GM19043 (cell line): ENCODE results near the gene AKAP13.

Experiments used
- ATAC-seq: cut with Tn5 transposase; IDR thresholded peaks from one replicate; pipeline ENCODE4 v1.9.1; 2021; ENCODE audit warnings: low read depth; ENCODE audit not compliant: unreplicated experiment

The AKAP13 gene

DNA sequence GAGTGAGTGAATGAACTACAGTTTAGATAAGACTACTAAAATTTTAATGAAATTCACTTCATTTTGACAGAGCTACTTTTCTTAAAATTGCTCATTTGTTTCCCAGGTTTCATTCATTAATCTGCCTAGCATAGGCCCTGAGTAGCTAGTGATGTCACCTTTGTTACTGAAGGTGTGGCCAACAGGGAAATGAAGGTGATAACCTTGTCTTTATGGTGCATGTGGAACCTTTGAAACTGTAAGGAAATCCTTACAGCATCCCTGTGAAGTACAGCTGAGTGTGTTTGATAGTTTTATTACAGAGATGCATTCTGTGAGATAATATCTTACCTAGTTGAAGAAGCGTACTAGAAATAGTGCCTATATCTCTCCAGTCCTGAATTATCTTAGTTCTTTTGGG, 112.9 kb downstream of the AKAP13 start:
- no peak for ATAC-seq

DNA sequence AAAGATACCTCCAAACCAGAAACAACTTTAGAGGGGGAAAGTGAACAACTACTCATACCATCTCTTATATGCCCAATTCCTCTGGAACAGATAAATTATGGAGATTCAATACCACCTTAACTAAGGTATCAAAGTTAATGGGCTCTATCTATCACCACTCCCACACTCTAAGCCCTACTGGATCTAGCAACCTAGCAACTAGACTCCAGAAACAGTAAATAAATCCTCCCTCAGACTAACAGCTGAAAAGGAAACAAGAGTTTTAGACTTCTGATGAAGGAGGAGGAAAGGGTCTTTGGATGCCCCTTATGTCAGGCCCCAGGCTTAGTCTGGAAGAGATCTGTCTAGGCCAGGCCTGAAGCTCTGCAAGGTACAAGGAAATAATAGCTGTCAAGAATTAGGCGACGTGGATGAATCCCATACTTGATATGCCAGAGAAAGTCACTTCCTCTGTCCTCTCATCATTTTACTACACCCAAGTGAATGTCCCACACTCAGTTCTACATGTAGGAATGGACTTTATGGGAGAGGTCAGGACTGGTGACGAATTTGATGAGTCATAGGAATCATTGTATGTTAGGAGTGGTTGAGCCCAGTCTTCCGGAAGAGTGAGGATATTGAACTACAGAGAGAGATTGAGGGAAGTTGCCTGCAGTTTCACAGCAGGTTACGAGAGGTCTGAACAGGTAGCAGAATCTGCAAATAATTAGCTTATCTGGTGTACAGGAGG, 113.8 kb downstream of the AKAP13 start:
- peak; percentile 38 for ATAC-seq

DNA sequence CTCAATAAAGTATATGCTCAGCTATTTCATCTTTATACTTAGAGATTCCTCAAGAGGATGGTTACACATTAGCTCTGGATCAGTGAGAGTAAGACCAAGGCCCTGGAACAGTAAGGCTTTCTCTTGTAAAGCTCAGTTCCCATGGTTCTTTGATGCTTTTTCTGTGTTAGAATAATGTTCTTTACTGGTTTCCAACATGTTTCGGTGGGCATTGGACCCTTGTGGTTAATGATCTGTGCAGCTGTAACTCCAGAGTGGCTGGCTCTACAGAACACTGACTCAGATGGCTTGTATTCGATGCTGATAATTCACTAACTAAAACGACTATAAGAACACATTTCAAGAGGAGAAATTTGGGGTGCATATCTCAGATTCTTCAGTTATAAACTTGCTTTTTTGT, 114.7 kb downstream of the AKAP13 start:
- ATAC-seq, result no peak

DNA sequence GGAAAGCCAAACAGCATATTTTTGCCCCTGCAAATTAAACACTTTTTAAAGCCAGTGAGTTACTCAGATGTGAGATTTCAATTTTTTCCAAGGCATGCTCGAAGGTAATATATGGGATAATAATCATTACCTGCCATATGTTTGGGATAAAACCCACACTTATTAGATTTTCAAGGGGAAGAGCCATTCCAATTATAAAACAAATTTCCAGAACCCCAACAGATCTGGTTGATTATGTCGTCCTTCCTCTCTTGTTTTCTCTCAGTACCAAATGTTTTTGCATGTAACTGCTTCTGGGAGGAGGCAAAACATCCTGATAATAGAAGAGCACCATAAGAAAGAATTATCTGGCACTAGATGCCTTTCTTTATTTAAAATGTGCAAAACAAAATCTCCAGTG, 115.1 kb downstream of the AKAP13 start:
- ATAC-seq, result no peak

DNA sequence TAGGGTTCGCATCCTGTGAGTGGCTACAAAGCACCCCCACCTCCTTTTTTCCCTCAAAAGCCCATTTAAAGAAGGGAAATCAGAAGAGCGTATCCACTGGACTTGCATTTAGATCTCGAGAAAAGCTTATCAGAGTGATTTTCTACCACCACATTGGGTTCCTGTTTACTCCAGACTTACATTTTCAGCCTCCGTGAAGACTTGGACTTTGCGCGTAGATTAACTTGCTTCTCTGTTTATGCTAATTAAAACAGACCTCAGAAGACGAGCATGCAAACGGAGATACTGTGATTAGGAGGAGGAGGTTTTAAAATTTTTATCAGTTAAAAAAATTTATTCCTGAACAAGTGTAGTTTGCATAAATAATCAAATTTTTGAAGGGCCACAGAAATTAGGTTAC, 115.7 kb downstream of the AKAP13 start:
- ATAC-seq, result no peak

DNA sequence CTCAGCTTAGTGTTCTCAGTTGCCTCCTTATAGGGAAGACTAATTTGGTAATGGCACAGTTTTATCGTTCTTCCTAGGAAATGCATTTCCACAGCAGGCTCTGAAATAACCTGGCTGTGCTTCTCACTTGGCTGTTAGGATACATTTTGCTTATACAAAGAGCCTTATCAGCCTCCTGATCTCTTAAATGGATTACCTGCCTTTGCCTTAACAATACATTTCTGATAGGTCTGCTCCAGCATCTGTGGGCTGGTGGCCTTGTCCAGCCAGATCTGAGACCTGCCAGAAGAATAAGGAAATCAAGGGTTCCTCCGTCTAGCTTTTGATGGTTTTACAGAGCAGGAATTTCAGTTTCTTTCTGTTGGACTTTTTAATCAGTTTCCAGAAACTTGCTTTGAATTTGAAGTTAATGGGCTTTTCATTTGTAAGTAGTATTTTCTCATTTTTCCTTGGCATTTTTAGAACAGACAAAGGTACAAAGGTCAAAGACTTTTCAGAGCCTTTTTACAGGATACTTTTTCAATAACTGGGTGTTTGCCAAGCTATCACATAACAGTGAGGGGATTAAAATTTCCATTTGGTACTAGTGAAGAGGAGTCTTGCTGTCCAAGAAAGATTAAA, 116.3 kb downstream of the AKAP13 start:
- no peak for ATAC-seq

DNA sequence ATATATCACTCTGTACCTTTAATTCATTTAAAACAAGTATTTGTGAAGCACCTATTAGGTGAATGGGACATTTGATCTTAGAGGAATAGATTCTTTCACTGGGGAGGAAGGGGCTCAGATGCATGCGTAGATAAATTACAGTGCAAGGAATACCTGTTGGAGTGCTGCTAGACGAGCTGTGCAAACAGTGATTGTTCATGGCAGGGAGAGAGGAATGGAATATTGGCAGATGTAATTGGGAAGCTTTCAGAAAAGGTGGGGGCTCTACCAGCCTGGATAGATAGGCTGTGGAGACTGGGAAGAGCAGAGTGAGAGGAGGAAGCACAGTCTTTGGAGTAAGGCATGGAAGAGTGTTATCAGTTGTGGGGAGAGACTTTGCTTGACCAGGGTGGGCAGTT, 116.8 kb downstream of the AKAP13 start:
- ATAC-seq, result no peak

DNA sequence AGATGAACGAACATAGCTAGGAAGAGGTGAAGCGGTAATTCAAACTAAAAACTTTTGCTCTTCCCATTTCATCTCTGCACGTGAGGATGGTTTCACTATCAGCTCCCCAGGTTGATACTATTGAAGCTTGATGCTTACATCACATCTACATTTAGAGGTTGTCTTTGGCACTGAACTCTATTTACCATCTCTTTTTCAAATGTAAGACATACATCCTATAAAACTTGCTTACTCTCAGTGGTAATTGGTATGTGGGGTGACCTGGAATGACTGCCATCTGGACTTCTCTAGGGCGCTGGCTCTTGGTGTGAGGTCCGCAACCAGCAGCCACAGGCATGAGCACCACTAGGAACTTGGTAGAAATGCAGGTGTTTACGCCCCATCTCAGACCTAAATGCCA, 118.1 kb downstream of the AKAP13 start:
- ATAC-seq, result no peak

DNA sequence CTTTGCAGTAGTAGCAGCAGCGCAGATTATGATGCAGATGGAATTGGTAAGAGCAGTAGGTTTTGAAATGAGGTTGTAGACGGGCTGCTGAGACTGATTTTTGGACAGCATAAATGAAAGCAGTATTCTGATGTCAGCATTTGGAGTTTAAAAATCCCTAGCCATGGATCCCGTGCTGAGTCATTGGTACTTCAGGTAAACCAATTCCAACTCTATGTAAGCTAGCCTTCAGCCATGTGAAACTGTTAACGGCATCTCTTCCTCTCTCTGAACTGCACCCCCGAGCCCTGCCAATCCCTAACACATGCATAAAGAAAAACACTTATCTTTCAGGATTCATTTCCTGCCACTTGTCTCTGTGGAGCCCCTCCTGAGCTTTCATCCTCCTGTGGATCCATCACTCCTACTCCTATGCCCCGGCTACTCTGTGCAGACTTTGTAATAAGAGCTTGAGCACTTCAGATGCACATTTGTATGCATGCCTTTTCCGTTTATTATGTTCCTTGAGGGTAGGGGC, 119.0 kb downstream of the AKAP13 start:
- ATAC-seq, result no peak

DNA sequence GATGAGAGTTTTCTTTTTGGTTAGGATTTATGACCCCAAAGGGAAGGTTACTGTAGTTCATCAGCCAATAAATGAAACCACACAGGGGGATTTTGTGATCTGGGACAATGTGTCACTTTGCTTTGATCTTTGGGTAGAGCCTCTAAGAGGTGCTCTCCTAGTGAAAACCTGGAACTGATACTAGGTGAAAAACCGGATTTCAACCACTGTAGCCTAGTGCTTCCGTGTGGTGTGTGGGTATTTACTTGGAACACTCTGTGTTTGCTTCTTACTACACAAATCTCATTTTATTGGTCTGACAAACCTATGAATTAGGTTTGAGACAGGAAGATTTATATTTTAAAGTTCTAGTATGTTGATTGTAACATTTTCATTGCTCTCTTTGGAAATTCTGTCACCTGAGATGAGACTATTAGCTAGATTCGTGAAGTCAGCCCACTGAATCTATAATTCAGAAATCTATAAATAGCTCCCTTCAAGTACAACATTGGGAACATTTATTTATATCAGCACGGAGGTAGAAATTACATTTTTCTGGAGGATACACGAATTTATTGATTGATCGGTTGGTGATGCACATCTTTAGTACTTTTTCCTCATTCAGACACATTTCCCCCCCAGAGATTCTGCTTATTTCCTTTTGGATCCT, 119.8 kb downstream of the AKAP13 start:
- ATAC-seq, result peak; percentile 73

DNA sequence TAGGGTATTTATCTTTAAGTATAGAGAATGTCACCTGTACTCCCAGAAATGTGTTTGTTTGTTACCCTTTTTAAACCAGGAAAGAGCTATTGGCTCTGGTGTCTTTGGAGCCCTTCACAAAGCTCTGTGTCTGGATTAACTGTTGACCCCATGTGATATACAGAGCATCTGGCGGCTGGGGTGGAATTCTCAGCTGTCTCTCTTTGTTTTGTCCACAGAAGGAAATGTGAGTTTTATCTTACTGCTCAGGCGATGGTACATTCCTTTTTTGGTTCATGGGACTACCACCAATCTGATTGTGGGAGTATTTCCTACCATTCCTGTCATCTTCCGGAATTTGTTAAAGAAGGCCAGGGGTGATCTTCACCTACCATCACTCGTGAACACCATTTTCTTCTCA, 120.3 kb downstream of the AKAP13 start:
- no peak for ATAC-seq

DNA sequence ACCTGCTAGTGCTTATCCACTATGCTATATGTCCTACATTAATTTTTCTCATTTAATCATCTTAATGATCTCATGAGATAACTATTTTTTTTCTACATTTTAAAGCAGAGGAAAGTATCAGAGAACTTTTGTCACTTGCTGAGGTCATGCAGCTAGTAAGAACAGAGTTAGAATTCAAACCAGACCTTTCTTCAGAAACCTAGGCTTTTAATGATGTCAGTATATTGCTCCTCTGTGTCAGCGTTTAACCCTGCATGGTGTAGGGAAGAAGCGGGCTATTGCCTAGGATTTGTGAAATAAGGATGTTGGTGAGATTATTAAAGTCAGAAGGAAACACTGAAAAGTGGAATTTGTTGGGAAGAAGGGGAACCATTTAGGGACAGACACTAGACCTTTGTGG, 121.2 kb downstream of the AKAP13 start:
- no peak for ATAC-seq

DNA sequence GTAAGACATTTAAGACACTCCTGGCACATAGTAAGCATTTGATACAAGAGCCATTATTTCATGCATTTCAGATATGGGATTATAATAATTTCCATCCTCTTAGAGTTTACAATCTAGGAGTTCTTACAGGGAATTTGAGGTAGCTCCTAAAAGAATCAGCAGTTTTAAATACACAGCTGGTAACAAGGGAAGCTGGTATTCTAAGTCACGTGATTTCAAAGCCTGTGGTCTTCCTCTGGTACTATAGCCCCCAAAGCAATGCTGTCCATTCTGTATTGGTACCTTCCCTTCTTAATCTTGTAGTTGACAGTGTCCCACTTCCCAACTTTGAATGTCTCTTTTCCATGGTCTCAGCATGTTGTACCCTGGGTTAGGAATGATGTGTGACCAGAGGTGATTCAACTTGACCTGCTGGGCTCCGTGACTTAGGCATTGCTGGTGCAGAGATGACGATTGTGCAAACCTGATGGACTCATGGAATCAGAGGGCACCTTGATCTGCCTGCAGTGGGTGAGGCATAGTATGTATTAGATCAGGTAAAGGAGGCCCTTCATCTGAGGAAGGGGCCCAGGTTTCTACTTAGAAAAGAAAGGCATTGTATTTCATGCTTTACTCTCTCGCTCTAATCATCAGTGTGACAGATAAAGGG, 122.9 kb downstream of the AKAP13 start:
- ATAC-seq, result no peak

DNA sequence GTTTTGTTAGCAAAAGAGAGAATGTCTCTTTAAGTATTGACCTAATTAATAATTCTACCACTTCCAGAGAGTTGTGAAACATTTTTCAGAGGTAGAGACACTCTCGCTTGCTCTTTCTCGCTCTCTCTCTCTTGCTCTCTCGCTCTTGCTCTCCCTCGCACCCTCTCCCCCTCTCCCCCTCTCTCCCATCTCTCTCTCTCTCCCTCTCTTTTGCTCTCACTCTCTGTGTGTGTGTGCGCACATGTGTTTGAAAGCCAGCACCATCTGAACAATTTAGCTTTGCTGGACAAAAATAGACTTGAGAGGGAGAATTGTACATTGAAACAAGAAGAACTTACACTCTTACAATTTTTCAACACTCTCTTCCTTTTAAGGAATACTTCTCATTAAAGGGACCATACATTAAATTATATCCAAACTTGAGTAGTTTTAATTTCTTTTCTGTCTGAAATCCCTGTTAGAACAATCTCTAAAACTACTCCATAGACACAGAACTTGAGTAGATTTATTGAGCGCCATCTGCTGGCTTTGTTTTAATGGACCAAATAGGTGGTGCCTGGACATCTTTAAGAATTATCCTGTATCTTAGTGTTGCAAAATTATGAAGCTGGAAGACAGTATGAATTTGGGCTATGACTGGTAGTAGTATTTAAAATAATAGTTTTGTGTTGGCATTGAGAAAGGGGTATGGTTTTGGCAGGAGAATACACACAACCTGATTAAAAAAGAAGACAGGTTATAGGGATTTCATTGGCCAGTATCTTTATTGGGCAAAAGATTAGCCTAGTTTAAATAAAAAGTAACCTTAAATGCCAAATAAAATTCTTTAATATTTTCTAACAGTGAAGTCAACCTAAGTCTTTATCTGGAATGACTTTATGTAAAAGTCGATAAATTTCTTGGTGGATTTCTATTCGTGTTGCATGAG, 124.6 kb downstream of the AKAP13 start:
- no peak for ATAC-seq

DNA sequence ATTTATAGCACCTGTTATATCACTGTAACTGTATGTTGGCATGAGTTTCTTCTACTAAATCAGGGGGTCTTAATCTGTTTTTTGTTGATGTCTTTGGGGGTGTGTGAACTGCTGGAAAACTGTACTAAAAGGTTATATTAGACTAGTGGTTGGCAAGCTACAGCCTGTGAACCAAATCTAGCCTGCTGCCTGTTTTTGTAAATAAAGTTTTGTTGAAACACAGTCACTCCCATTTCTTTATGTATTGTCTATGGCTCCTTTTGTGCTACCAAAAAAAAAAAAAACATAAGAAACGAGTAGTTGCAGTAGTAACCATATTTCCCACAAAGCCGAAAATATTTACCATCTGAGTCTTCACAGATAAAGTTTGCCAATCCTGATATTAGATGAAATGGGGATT, 126.7 kb downstream of the AKAP13 start:
- no peak for ATAC-seq

DNA sequence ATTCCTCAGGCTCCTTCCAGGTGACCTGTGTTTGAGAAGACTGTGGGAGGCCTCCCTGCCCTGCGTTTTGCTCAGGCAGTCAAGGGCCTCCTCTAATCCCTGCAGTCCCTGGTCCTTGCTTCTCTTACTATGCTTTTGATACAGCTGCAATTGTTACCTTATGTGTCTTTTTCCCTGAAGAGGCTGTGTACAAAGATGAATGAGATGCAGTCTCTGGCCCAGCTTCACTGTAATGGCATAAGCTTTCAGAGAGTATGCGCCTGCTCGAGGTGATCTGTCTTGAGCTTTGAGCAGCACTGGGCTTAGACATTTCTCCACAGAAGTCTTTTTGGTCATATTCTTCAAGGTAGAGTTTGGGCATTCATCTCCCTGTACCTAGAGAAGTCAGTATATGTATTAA, 129.6 kb downstream of the AKAP13 start:
- ATAC-seq, result no peak

DNA sequence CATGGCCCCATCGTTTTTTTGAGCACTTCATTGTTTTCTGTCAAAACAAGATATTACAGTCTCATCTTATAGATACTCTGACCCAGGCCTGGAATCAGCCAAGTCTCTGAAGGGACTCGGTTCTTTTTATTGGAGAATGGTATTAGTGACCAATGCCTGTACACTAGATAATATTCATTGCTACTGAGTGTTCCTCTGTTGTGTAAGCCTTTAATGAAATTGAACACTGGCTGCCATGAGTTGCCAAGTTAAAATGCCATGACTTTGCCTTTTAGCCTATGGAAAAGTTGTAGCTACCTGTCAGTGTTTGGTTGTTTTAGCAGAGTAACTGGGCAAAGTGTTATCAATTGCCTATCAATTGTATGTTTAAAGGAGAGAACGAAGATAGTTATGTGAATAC, 134.0 kb downstream of the AKAP13 start:
- no peak for ATAC-seq

DNA sequence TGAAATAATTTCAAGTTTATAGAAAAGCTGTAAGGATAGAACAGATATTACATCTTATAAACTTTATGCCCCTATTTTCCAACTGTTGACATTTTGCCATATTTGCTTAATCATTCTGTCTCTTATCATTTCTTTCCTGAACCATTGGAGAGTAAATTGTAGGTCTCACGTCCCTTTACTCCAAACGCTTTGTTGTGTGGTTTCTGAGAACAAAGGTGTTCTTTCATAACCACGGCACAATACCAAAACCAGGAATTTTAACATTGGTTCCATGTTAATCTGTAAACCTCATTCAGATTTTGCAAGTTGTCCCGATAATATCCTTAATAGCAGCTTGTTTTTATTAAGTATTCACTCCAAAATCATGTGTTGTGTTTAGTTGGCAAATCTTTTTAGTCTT, 134.8 kb downstream of the AKAP13 start:
- no peak for ATAC-seq

DNA sequence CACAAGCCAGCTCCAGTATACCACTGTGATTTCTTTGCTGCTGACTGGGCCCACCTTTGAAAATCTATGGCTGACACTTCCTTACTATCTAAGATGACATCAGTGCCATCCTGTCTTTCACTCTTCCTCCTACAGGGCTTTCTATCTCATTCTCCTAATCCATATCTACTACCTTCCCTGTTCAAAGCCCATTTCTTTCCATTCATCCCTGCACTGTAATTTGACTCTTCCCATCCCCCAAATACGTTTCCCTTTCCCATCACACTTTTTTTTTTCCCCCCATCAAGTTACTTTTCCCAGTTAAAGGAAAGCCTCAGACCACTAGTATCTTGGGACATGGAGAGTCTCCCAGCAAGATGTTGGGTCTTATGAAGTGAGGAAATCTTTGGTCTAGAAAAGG, 136.7 kb downstream of the AKAP13 start:
- ATAC-seq, result no peak
